HepG2 (cell line): ENCODE measurements around the gene FRRS1. TPM values are rescaled to one million over a fixed set of nuclear protein-coding genes. Genes with fewer than 3 reads are reported as not detected.

Experiments used
- ATAC-seq: fragments of 200-7000 bp; cut with Tn5 transposase; 3 replicates; pipeline ENCODE4 v1.9.1; 2020; ENCODE audit warnings: mild to moderate bottlenecking, moderate library complexity
- BruUV-seq: library from RNA; stranded (reverse); fragments of 400-500 nt; replicated peaks from 2 replicates; lab custom pipeline; 2021; lab: Mats Ljungman, UMichigan
- CTCF ChIA-PET: fragments of 300-600 bp; formaldehyde crosslinking; extraction: SDS; loops from one replicate; lab custom pipeline; 2021; ENCODE audit warnings: low total read pairs, inconsistent platforms, low intra/inter-chr PET ratio; lab: Yijun Ruan, JAX
- POLR2A ChIA-PET: fragments of 350-600 bp; sonication (Branson Sonifier 250); formaldehyde crosslinking; loops from one replicate; lab custom pipeline; 2020; ENCODE audit warnings: antibody characterized with exemption, inconsistent platforms; lab: Yijun Ruan, JAX
- DNase-seq: peaks from one replicate; pipeline ENCODE4 v3.0.0-alpha.2; 2015; ENCODE audit warnings: low spot score
- FAIRE-seq: peaks from 3 replicates; lab custom pipeline; 2011; peaks lifted over from hg19 to GRCh38; lab: Jason Lieb, UNC
- H2AFZ ChIP-seq: one replicate; pipeline ENCODE4 v1.6.1; 2011; ENCODE audit warnings: low read length, inconsistent platforms
- H3K27ac ChIP-seq: fragments of 300-600 bp; 3 replicates; pipeline ENCODE4 v1.8.0; 2011; ENCODE audit warnings: mixed run types, mild to moderate bottlenecking, mixed read lengths, low read length, inconsistent platforms; ENCODE audit not compliant: insufficient read depth; ENCODE audit errors: extremely low read length
- H3K27me3 ChIP-seq, 2 experiments: fragments of 200-600 bp in 1 of 2; 2 replicates in 1 of 2; 3 replicates in 1 of 2; pipeline versions ENCODE4 v1.6.0 to v1.8.0; 2011; ENCODE audit warnings: low read length in 2 of 2, mild to moderate bottlenecking in 2 of 2, moderate library complexity in 2 of 2, inconsistent platforms in 1 of 2; ENCODE audit not compliant: insufficient read depth in 2 of 2, control insufficient read depth in 1 of 2
- H3K36me3 ChIP-seq, 2 experiments: fragments of 200-600 bp in 1 of 2; replicated peaks in 1 of 2; 2 replicates in 1 of 2; 3 replicates in 1 of 2; pipeline versions ENCODE4 v1.5.1 to v1.8.0; 2011; ENCODE audit warnings: low read length in 2 of 2, inconsistent platforms in 1 of 2; ENCODE audit not compliant: insufficient read depth in 2 of 2, control insufficient read depth in 1 of 2
- H3K4me1 ChIP-seq: 2 replicates; pipeline ENCODE4 v1.5.1; 2012; ENCODE audit warnings: low read length, inconsistent platforms; ENCODE audit not compliant: insufficient read depth
- H3K4me2 ChIP-seq: 2 replicates; pipeline ENCODE4 v1.6.0; 2011; ENCODE audit warnings: low read depth, low read length, inconsistent platforms
- H3K4me3 ChIP-seq, 3 experiments: fragments of 200-600 bp in 1 of 3; sonication (generic), shearing (Covaris generic) in 1 of 3; replicated peaks in 1 of 3; 2 replicates each; pipeline ENCODE4 v1.5.1; 2011 to 2016; ENCODE audit warnings: low read length in 3 of 3, inconsistent platforms in 2 of 3, low read depth in 2 of 3, mild to moderate bottlenecking in 2 of 3, control low read depth in 1 of 3, mixed read lengths in 1 of 3; ENCODE audit not compliant: insufficient read depth in 1 of 3
- H3K79me2 ChIP-seq: one replicate; pipeline ENCODE4 v1.6.1; 2011; ENCODE audit warnings: low read length, inconsistent platforms; ENCODE audit not compliant: insufficient read depth
- H3K9ac ChIP-seq: 2 replicates; pipeline ENCODE4 v1.6.0; 2011; ENCODE audit warnings: mild to moderate bottlenecking, low read depth, low read length, inconsistent platforms; ENCODE audit not compliant: insufficient read depth
- H3K9me3 ChIP-seq: 2 replicates; pipeline ENCODE4 v1.5.1; 2012; ENCODE audit warnings: mild to moderate bottlenecking, low read length
- H4K20me1 ChIP-seq: 2 replicates; pipeline ENCODE4 v1.6.0; 2011; ENCODE audit warnings: inconsistent platforms, mild to moderate bottlenecking, low read length, moderate library complexity; ENCODE audit not compliant: insufficient read depth
- E2F2 ChIP-seq: sonication (generic); formaldehyde crosslinking; IDR thresholded peaks from 2 replicates; pipeline ENCODE4 v1.4.0; 2020; ENCODE audit warnings: missing genetic modification reagents, borderline replicate concordance
- GFI1 ChIP-seq: sonication (generic); formaldehyde crosslinking; IDR thresholded peaks from 2 replicates; pipeline ENCODE4 v1.5.0; 2020; ENCODE audit warnings: missing genetic modification reagents, mild to moderate bottlenecking, borderline replicate concordance
- HMG20B ChIP-seq: conservative IDR thresholded peaks from 2 replicates; pipeline ENCODE4 v1.6.1; 2016; ENCODE audit warnings: missing genetic modification reagents, missing compliant biosample characterization
- SNAPC4 ChIP-seq: sonication (generic); formaldehyde crosslinking; IDR thresholded peaks from 2 replicates; pipeline ENCODE4 v1.4.0; 2020; ENCODE audit warnings: mild to moderate bottlenecking, missing genetic modification reagents
- SOX5 ChIP-seq: IDR thresholded peaks from 2 replicates; pipeline ENCODE4 v1.6.1; 2016; ENCODE audit warnings: borderline replicate concordance
- TGIF2 ChIP-seq: IDR thresholded peaks from 2 replicates; pipeline ENCODE4 v1.6.1; 2016; ENCODE audit warnings: control low read depth, missing compliant biosample characterization
- ZBTB38 ChIP-seq: sonication (generic); formaldehyde crosslinking; IDR thresholded peaks from 2 replicates; pipeline ENCODE4 v1.5.1; 2020; ENCODE audit warnings: mild to moderate bottlenecking, missing genetic modification reagents
- ZNF333 ChIP-seq: sonication (generic); formaldehyde crosslinking; IDR thresholded peaks from 2 replicates; pipeline ENCODE4 v1.4.0; 2020; ENCODE audit warnings: mild to moderate bottlenecking, missing genetic modification reagents, borderline replicate concordance
- WGBS: methylation state at CpG from one replicate; pipeline ENCODE4 v1.1.6; 2017; ENCODE audit warnings: low lambda C conversion rate; 5-methylcytosine and 5-hydroxymethylcytosine counted together
- in situ Hi-C: cut with HindIII; loops from 2 replicates; pipeline ENCODE4 v1.10.0; 2017; ENCODE audit warnings: low pct_unique_long_range_greater_than_20kb; ENCODE audit not compliant: extremely low pct_ligation_motif_present
- intact Hi-C: fragments of 100-400 bp; cut with micrococcal nuclease; formaldehyde crosslinking; loops from one replicate; pipeline ENCODE4 v1.10.0; 2022; ENCODE audit not compliant: unreplicated experiment
- polyA plus RNA-seq, 8 experiments: library from polyadenylated mRNA; depleted of rRNA in 3 of 8; stranded (reverse) in 7 of 8; unstranded in 1 of 8; fragments of >200 nt; fragmentation: Illumina TruSeq in 4 of 8; extraction: Trizol in 4 of 8; gene quantifications; 2 replicates each; pipeline versions ENCODE4 v1.2.1 to v1.2.3, GENCODE V29; 2011 to 2016; ENCODE audit warnings: low read depth in 4 of 8, missing spikeins in 1 of 8, mixed read lengths in 1 of 8; ENCODE audit not compliant: insufficient read depth in 1 of 8
- total RNA-seq, 5 experiments: library from RNA; depleted of rRNA; stranded (reverse); fragments of >200 nt; fragmentation: Illumina TruSeq; extraction: Trizol; gene quantifications; 2 replicates each; pipeline ENCODE4 v1.2.3, GENCODE V29; 2016; ENCODE audit warnings: low read depth in 1 of 5

The FRRS1 gene
- total and polyA plus RNA-seq, 2 of the 13 experiments (the other 11 are each of a cell fraction or from before 2014, with no cell fraction given) = 22.6 to 23.4 TPM

- TF ChIP-seq ZBTB38 (peak; percentile 45; the same call in 1 of the 2 replicates), SOX5 (0 out of 2 replicates have a peak, but pooled peaks have one; percentile 26), HMG20B (CRISPR knock-in tag) (0 out of 2 replicates have a peak, but pooled peaks have one; percentile 26), ZNF333 (CRISPR knock-in tag) (no peak), E2F2 (CRISPR knock-in tag) (no peak), TGIF2 (0 out of 2 replicates have a peak, but pooled peaks have one; percentile 38)
- TF ChIP-seq, all 625 proteins: peak for 66
Measured at GRCh38 chr1:99766378-99766800, at the start of gene FRRS1 (continued).

GRCh38 chr1:99814373-99814900 is 48.0 kb upstream of the FRRS1 start:
- Histone ChIP-seq H3K9ac (no peak overlapping the region), H3K4me1 (peaks cover 12% of the 10 kb centered on the region)
- WGBS = under 1% methylated on average over 3 of the region's 3 CpGs
- intact Hi-C loops = no loop called here
- TF ChIP-seq SNAPC4 = no peak
- TF ChIP-seq GFI1 (CRISPR knock-in tag) = peak; percentile 77
- TF ChIP-seq, all 625 proteins: peak for 1
- H3K27me3 ChIP-seq = peaks cover 0 to 4% of the 10 kb centered on the region in 2 experiments; a peak in 1 of 5 replicates
- ChIA-PET POLR2A (no interaction called here), CTCF (no interaction called here)
- FAIRE-seq (no peak), DNase-seq (peak; percentile 36), ATAC-seq (peak; percentile 62)
- no peak overlapping the region for H3K4me2 ChIP-seq
- H3K79me2 ChIP-seq = no peaks in the 10 kb centered on the region
- H3K4me3 ChIP-seq = no peak overlapping the region
- H4K20me1 ChIP-seq = no peaks in the 10 kb centered on the region
- no peak overlapping the region for H3K27ac ChIP-seq
- no peaks in the 10 kb centered on the region for H3K36me3 ChIP-seq
- BruUV-seq = no TSS peak
- no peaks in the 10 kb centered on the region for H3K9me3 ChIP-seq
- in situ Hi-C loops = loop anchor here (10.0 to 25.0 kb wide), 2 partner anchors 640 to 1048 kb away; no protein-coding TSS in a partner anchor
- H2AFZ ChIP-seq = no peak overlapping the region
